NCI-H1694 (cell line): Measurements from ENCODE around the gene GEMIN5.

ENCODE experiments used
- DNase-seq: peaks from one replicate; lab custom pipeline; 2025; lab: John Stamatoyannopoulos, UW

The GEMIN5 gene

GRCh38 chr5:154849264-154849785, 88.7 kb downstream of the GEMIN5 start:
- no peak for DNase-seq

- DNase-seq = no peak
Measured at GRCh38 chr5:154844809-154845208, 93.2 kb downstream of the GEMIN5 start.

DNA sequence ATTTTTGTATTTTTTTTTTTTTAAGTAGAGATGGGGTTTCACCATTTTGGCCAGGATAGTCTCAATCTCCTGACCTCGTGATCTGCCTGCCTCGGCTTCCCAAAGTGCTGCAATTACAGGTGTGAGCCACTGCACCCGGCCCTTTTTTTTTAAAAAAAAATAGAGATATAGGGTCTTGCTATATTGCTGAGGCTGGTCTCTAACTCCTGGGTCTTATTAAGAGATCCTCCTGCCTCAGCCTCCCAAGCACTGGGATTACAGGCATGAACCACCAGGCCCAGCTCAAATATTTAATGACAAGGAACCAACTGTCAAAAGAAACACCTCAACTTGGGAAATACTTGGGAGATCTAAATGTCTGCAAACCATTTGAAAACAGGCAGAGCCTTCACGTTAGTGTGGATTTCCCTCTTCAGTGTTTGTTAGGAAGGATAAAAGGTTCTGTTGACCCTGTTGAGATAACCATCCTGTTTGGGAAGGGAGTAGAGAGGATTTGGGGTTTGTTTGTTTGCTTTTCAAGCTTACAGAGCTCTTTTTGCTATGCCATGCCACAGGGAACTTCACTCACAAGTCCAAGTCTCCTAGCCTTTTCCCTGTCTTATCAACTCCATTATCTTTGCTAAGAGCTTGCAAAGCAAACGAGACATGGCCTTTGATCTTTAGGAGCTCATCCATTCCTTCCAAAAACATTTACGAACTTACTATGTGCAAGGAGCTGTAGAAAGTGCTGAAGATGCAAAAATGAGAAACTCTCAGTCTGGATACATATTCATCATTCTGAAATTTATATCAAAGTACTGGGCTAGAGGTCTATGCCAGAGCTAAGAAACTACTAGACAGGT, 95.1 kb downstream of the GEMIN5 start:
- DNase-seq = no peak

DNA sequence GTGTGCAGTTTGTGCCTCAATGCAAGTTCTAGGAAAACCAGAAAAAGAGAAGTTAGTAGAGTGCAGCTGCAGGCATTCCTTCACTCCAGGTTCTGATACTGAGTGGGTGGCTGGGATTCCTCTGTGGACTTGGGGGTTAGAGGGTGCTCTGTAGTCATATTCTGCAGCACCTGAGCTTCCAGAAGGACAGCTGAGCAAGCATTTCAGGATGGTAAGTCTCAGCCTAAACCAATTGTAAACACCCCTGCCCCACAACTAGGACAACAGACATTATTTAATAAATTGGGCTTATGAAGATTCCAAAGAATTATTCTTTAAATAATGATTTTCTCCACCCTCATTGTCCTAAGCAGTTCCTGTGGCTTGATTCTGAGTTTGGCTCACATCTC, 96.7 kb downstream of the GEMIN5 start:
- DNase-seq = no peak

- no peak for DNase-seq
Measured at GRCh38 chr5:154840435-154841272, 97.4 kb downstream of the GEMIN5 start.
